Colonic mucosa (tissue), 4 donors: Measurements from ENCODE around the gene ZC3H4. TPM values are rescaled to one million over a fixed set of nuclear protein-coding genes. Genes with fewer than 3 reads are reported as not detected.

Source experiments
- DNase-seq: peaks from one replicate; pipeline ENCODE4 v3.0.0-alpha.2; 2020
- H3K27ac ChIP-seq: fragments of 200-600 bp; one replicate; pipeline ENCODE4 v1.8.0; 2021
- H3K27me3 ChIP-seq: fragments of 200-600 bp; one replicate; pipeline ENCODE4 v1.8.0; 2021
- H3K36me3 ChIP-seq: fragments of 200-600 bp; one replicate; pipeline ENCODE4 v1.8.0; 2021
- H3K4me1 ChIP-seq: fragments of 200-600 bp; one replicate; pipeline ENCODE4 v1.8.0; 2021; ENCODE audit warnings: mild to moderate bottlenecking
- H3K4me3 ChIP-seq: fragments of 200-600 bp; one replicate; pipeline ENCODE4 v1.8.0; 2021
- H3K9ac ChIP-seq, 2 donors: one replicate each; pipeline ENCODE4 v1.7.0; 2013; ENCODE audit warnings: control low read depth in 2 of 2, low read depth in 2 of 2, low read length in 2 of 2
- H3K9me3 ChIP-seq: fragments of 200-600 bp; one replicate; pipeline ENCODE4 v1.8.0; 2021
- intact Hi-C: fragments of 100-400 bp; cut with DNase I; formaldehyde crosslinking; loops from one replicate; pipeline ENCODE4 v1.14.1; 2022
- total RNA-seq, 2 donors: library from RNA; stranded (reverse); fragmentation: NEBNext Ultra II Directional in 1 of 2; extraction: Animal tissue kit (Norgen Biotek cat#: 25700) in 1 of 2; gene quantifications; one replicate each; pipeline ENCODE4 v1.2.1, GENCODE V29; 2021
- TF ChIP-seq, protein P1 (sequence below): fragments of 200-600 bp; IDR thresholded peaks from one replicate; pipeline ENCODE4 v1.8.0; 2022; ENCODE audit warnings: antibody characterized with exemption, mild to moderate bottlenecking
- donor health status: healthy.
- donor health status: DM: no; HTN: no; CAD: no.
- donor health status: DM: no; HTN: no; CAD: no.

ZC3H4 gene
- total RNA-seq, 2 donors from 2014 or later = 27.2 to 62.2 TPM

GRCh38 chr19:47032171-47032811, 81.3 kb downstream of the ZC3H4 start:
- TF ChIP-seq, protein P1, sequence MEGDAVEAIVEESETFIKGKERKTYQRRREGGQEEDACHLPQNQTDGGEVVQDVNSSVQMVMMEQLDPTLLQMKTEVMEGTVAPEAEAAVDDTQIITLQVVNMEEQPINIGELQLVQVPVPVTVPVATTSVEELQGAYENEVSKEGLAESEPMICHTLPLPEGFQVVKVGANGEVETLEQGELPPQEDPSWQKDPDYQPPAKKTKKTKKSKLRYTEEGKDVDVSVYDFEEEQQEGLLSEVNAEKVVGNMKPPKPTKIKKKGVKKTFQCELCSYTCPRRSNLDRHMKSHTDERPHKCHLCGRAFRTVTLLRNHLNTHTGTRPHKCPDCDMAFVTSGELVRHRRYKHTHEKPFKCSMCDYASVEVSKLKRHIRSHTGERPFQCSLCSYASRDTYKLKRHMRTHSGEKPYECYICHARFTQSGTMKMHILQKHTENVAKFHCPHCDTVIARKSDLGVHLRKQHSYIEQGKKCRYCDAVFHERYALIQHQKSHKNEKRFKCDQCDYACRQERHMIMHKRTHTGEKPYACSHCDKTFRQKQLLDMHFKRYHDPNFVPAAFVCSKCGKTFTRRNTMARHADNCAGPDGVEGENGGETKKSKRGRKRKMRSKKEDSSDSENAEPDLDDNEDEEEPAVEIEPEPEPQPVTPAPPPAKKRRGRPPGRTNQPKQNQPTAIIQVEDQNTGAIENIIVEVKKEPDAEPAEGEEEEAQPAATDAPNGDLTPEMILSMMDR = peak; percentile 78
- Histone ChIP-seq H3K9ac (no peak overlapping the region), H3K9me3 (no peaks in the 10 kb centered on the region), H3K4me3 (no peak overlapping the region), H3K27me3 (peaks cover 9% of the 10 kb centered on the region), H3K36me3 (no peaks in the 10 kb centered on the region), H3K27ac (no peak overlapping the region), H3K4me1 (no peaks in the 10 kb centered on the region)
- peak; percentile 57 for DNase-seq
- intact Hi-C loops = loop anchor here (10.0 kb wide), 1 partner anchor 93 kb away; no protein-coding TSS in a partner anchor

DNA sequence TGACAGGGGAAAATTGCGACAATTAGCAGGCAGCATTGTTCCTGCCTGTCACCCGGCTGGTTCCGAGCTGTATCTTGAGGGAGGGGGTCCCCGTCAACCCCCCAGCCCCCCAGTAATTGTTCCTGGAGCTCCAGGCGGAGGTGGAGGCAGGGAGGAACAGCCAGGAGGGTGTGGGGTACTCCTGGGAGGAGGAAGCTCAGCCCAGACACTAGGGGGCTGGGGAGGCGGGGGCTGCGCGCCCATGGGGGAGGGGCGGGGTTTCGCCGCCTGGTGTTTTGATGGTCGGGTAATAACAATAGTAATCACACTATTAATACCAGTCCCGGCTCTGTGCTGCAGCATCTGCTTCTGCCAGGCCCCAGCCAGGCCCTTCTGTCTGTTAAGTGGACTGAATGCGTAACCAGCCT, 85.4 kb downstream of the ZC3H4 start:
- Histone ChIP-seq H3K27me3 (peaks cover 26% of the 10 kb centered on the region), H3K9ac (no peak overlapping the region), H3K9me3 (no peaks in the 10 kb centered on the region), H3K4me3 (no peak overlapping the region), H3K4me1 (no peaks in the 10 kb centered on the region), H3K36me3 (no peaks in the 10 kb centered on the region), H3K27ac (no peak overlapping the region)
- intact Hi-C loops = no loop called here
- TF ChIP-seq, protein P1 = no peak
- DNase-seq = no peak

DNA sequence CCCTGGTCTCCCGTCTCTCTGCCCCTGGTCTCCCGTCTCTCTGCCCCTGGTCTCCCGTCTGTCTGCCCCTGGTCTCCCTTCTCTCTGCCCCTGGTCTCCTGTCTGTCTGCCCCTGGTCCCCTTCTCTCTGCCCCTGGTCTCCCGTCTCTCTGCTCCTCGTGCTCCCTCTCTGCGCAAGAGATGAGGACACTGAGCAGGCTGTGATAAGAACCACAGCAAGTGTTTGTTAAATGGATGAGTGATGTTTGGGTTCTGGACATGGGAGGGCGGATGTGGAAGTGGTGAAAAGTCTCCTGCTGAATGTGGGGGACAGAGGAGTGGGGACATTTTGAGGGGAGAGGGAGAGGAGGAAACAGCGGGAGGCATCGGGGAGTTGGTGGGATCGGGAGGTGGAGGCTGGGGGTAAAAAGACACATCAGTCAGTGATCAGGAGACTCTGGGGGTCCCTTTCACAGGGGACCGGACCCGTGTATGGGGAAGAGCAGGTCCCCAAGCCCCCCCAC, 85.9 kb downstream of the ZC3H4 start:
- intact Hi-C loops = no loop called here
- no peak overlapping the region for H3K9ac ChIP-seq
- no peak overlapping the region for H3K27ac ChIP-seq
- TF ChIP-seq, protein P1 = no peak
- peaks cover 31% of the 10 kb centered on the region for H3K27me3 ChIP-seq
- DNase-seq = no peak
- H3K4me3 ChIP-seq = no peak overlapping the region
- no peaks in the 10 kb centered on the region for H3K4me1 ChIP-seq
- H3K36me3 ChIP-seq = no peaks in the 10 kb centered on the region
- no peaks in the 10 kb centered on the region for H3K9me3 ChIP-seq

- Histone ChIP-seq H3K36me3 (no peaks in the 10 kb centered on the region), H3K4me1 (no peaks in the 10 kb centered on the region), H3K27me3 (peaks cover 38% of the 10 kb centered on the region), H3K27ac (no peak overlapping the region), H3K9ac (no peak overlapping the region), H3K4me3 (no peak overlapping the region), H3K9me3 (no peaks in the 10 kb centered on the region)
- TF ChIP-seq, protein P1 = no peak
- DNase-seq = no peak
- intact Hi-C loops = no loop called here
Observed at GRCh38 chr19:47026889-47027288, 86.7 kb downstream of the ZC3H4 start.

GRCh38 chr19:47026156-47026555, 87.4 kb downstream of the ZC3H4 start:
- H3K9me3 ChIP-seq = no peaks in the 10 kb centered on the region
- H3K27ac ChIP-seq = no peak overlapping the region
- no peak overlapping the region for H3K4me3 ChIP-seq
- TF ChIP-seq, protein P1 = no peak
- DNase-seq = no peak
- no peak overlapping the region for H3K9ac ChIP-seq
- intact Hi-C loops = no loop called here
- no peaks in the 10 kb centered on the region for H3K36me3 ChIP-seq
- H3K4me1 ChIP-seq = peaks cover 7% of the 10 kb centered on the region
- H3K27me3 ChIP-seq = peaks cover 46% of the 10 kb centered on the region
